NT2/D1 (cell line): ENCODE results near the gene MAML1.

Experiments used
- SUZ12 ChIP-seq: IDR thresholded peaks from 2 replicates; pipeline ENCODE4 v1.6.1; 2011; ENCODE audit not compliant: insufficient read length, insufficient read depth; ENCODE audit errors: extremely low read depth
- YY1 ChIP-seq: IDR thresholded peaks from 2 replicates; pipeline ENCODE4 v1.6.1; 2011; ENCODE audit not compliant: insufficient read length, insufficient read depth
- ZNF274 ChIP-seq: IDR thresholded peaks from 2 replicates; pipeline ENCODE4 v1.6.1; 2011; ENCODE audit warnings: mild to moderate bottlenecking, low read depth, low read length

GRCh38 chr5:179817470-179817840, 84.8 kb downstream of the MAML1 start:
- TF ChIP-seq ZNF274 (no peak), YY1 (no peak), SUZ12 (no peak)
